Osteocyte (in vitro differentiated cells): Measurements from ENCODE around the gene FOXJ3. TPM values are rescaled to one million over a fixed set of nuclear protein-coding genes. Genes with fewer than 3 reads are reported as not detected.

Source experiments
- DNase-seq: peaks from one replicate; pipeline ENCODE4 v3.0.0; 2021; ENCODE audit warnings: mixed read lengths; ENCODE audit not compliant: unreplicated experiment; ENCODE audit errors: extremely low spot score
- H3K27ac Mint-ChIP-seq: one replicate; pipeline ENCODE4 v1.8.0; 2021; ENCODE audit warnings: mild to moderate bottlenecking, mixed read lengths; ENCODE audit not compliant: unreplicated experiment
- H3K27me3 Mint-ChIP-seq: one replicate; pipeline ENCODE4 v1.8.0; 2021; ENCODE audit warnings: mixed read lengths; ENCODE audit not compliant: unreplicated experiment
- H3K36me3 Mint-ChIP-seq: one replicate; pipeline ENCODE4 v1.8.0; 2021; ENCODE audit warnings: mixed read lengths; ENCODE audit not compliant: unreplicated experiment
- H3K4me1 Mint-ChIP-seq: one replicate; pipeline ENCODE4 v1.8.0; 2021; ENCODE audit warnings: mixed read lengths; ENCODE audit not compliant: unreplicated experiment
- H3K4me3 Mint-ChIP-seq: one replicate; pipeline ENCODE4 v1.8.0; 2021; ENCODE audit warnings: mild to moderate bottlenecking, moderate library complexity, mixed read lengths; ENCODE audit not compliant: unreplicated experiment
- H3K9me3 Mint-ChIP-seq: one replicate; pipeline ENCODE4 v1.8.0; 2021; ENCODE audit warnings: mixed read lengths; ENCODE audit not compliant: unreplicated experiment
- total RNA-seq: library from RNA; stranded (reverse); gene quantifications from 2 replicates; pipeline ENCODE4 v1.2.1, GENCODE V29; 2021
- TF ChIP-seq, protein P1 (sequence below): fragments of 200-600 bp; sonication (generic); IDR thresholded peaks from 2 replicates; pipeline ENCODE4 v1.5.0; 2021; ENCODE audit warnings: antibody characterized with exemption, mild to moderate bottlenecking, moderate library complexity

The FOXJ3 gene
- total RNA-seq, 1 donor from 2014 or later, result 34.6 TPM

DNA sequence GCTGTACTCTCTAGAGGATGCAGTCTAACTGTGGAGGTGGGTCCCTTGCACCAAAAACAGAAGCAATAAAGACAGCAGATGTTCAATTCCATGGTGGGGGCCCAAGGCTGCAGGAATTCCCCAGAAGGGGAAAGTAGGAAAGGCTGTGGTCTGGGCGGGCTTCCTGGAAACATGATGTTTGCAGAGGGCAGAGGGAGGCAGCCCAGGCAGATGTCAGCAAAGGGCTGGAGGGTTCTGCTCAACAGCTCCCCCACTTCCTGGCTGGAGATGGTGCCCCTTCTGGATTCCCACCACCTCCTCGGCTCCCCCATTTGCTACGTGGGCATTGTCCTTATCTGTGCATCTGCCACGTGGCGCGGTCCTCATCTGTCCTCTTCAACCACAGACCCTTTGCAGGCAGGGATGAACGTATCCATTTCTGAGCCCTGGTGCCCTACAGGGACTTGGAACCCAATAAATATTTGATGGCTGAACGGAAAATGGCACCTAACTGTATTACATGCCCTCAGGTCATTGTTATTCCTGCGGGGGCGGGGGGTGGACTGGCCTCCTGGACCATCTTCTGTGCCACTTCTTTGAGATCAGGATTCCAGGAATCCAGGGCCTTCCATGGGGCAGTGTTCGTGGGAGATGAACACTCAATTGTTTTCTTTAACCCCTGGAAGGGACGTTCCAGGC, 190.2 kb downstream of the FOXJ3 start:
- H3K27me3 Mint-ChIP-seq, result peaks cover 21% of the 10 kb centered on the region
- TF ChIP-seq, protein P1, sequence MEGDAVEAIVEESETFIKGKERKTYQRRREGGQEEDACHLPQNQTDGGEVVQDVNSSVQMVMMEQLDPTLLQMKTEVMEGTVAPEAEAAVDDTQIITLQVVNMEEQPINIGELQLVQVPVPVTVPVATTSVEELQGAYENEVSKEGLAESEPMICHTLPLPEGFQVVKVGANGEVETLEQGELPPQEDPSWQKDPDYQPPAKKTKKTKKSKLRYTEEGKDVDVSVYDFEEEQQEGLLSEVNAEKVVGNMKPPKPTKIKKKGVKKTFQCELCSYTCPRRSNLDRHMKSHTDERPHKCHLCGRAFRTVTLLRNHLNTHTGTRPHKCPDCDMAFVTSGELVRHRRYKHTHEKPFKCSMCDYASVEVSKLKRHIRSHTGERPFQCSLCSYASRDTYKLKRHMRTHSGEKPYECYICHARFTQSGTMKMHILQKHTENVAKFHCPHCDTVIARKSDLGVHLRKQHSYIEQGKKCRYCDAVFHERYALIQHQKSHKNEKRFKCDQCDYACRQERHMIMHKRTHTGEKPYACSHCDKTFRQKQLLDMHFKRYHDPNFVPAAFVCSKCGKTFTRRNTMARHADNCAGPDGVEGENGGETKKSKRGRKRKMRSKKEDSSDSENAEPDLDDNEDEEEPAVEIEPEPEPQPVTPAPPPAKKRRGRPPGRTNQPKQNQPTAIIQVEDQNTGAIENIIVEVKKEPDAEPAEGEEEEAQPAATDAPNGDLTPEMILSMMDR, result no peak

GRCh38 chr1:42143896-42144710, 190.9 kb downstream of the FOXJ3 start:
- Mint-ChIP-seq H3K9me3 (no peaks in the 10 kb centered on the region), H3K36me3 (no peaks in the 10 kb centered on the region), H3K27me3 (peaks cover 24% of the 10 kb centered on the region), H3K4me3 (no peak overlapping the region), H3K27ac (no peak overlapping the region), H3K4me1 (no peaks in the 10 kb centered on the region)
- DNase-seq, result peak; percentile 67
- TF ChIP-seq, protein P1, result no peak

More for the DNA sequence above, 190.2 kb downstream of the FOXJ3 start:
- Mint-ChIP-seq H3K4me1 (no peaks in the 10 kb centered on the region), H3K27ac (no peak overlapping the region), H3K36me3 (no peaks in the 10 kb centered on the region), H3K4me3 (no peak overlapping the region), H3K9me3 (no peaks in the 10 kb centered on the region)
- DNase-seq, result peak; percentile 79

GRCh38 chr1:42142894-42143675, 191.9 kb downstream of the FOXJ3 start:
- Mint-ChIP-seq H3K9me3 (no peaks in the 10 kb centered on the region), H3K27ac (no peak overlapping the region), H3K4me1 (no peaks in the 10 kb centered on the region), H3K4me3 (no peak overlapping the region), H3K27me3 (peaks cover 28% of the 10 kb centered on the region), H3K36me3 (no peaks in the 10 kb centered on the region)
- TF ChIP-seq, protein P1, result no peak
- DNase-seq, result peak; percentile 51

DNA sequence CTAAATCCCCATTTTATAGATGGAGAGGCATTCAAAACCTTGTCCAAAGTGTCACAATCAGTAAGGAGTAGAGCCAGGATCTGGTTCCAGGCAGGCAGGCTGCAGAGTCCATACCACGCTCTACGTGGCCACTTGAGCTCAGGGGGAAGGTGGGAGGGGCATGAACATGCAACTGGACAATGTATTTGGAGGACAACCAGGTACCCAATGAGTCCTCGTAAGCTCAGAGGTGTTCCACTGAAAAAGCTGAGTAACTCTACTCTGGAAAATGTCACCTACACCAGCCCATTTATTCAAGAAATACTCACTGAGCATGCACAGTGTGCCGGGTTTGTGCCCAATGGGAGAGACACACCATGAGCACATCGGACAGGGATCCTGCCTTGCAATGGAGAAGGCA, 193.1 kb downstream of the FOXJ3 start:
- H3K27ac Mint-ChIP-seq, result no peak overlapping the region
- TF ChIP-seq, protein P1, result no peak
- no peak overlapping the region for H3K4me3 Mint-ChIP-seq
- peak; percentile 63 for DNase-seq
- no peaks in the 10 kb centered on the region for H3K36me3 Mint-ChIP-seq
- H3K27me3 Mint-ChIP-seq, result peaks cover 32% of the 10 kb centered on the region
- no peaks in the 10 kb centered on the region for H3K4me1 Mint-ChIP-seq
- no peaks in the 10 kb centered on the region for H3K9me3 Mint-ChIP-seq
